HL-60 (cell line): ENCODE data around the gene MTMR4.

Experiments
- DNase-seq, 2 experiments: peaks; one replicate each; pipeline ENCODE4 v3.0.0-alpha.2; 2010 to 2020; ENCODE audit warnings: low read depth in 1 of 2, low spot score in 1 of 2
- H3K27ac ChIP-seq: fragments of 250-450 bp; sonication (Bioruptor Pico); replicated peaks from 2 replicates; pipeline ENCODE4 v1.5.1; 2020; ENCODE audit warnings: mild to moderate bottlenecking, moderate library complexity
- H3K27me3 ChIP-seq: fragments of 250-450 bp; sonication (Bioruptor Pico); 2 replicates; pipeline ENCODE4 v1.5.1; 2021; ENCODE audit warnings: mild to moderate bottlenecking, moderate library complexity; ENCODE audit not compliant: insufficient read depth, poor library complexity, severe bottlenecking
- H3K4me3 ChIP-seq: replicated peaks from 2 replicates; pipeline ENCODE4 v1.5.1; 2011; ENCODE audit warnings: mild to moderate bottlenecking, control low read depth, low read length; ENCODE audit not compliant: insufficient read depth
- CTCF ChIP-seq: IDR thresholded peaks from one replicate; pipeline ENCODE4 v1.5.1; 2011; ENCODE audit warnings: low read length, control low read depth, inconsistent platforms; ENCODE audit not compliant: insufficient read depth
- GABPA ChIP-seq: IDR thresholded peaks from 2 replicates; pipeline ENCODE4 v1.6.1; 2012; ENCODE audit warnings: low read depth
- POLR2AphosphoS5 ChIP-seq: IDR thresholded peaks from 2 replicates; pipeline ENCODE4 v1.6.1; 2012; ENCODE audit warnings: low read depth
- REST ChIP-seq: IDR thresholded peaks from 2 replicates; pipeline ENCODE4 v1.6.1; 2012; ENCODE audit warnings: low read depth; ENCODE audit not compliant: insufficient replicate concordance
- SPI1 ChIP-seq: IDR thresholded peaks from 2 replicates; pipeline ENCODE4 v1.6.1; 2012; ENCODE audit warnings: low read depth, mild to moderate bottlenecking, borderline replicate concordance

MTMR4 gene

GRCh38 chr17:58514770-58515157 is 326 bp upstream of the MTMR4 start:
- Histone ChIP-seq H3K27ac (no peak overlapping the region), H3K27me3 (no peaks in the 10 kb centered on the region), H3K4me3 (peak overlapping the region; percentile 78)
- DNase-seq = no peak
- TF ChIP-seq POLR2AphosphoS5 (no peak), SPI1 (no peak), GABPA (no peak), CTCF (no peak), REST (no peak)

GRCh38 chr17:58513267-58513964 is 1.0 kb downstream of the MTMR4 start:
- TF ChIP-seq SPI1 (no peak), REST (no peak), POLR2AphosphoS5 (no peak), GABPA (no peak), CTCF (no peak)
- no peaks in the 10 kb centered on the region for H3K27me3 ChIP-seq
- H3K27ac ChIP-seq = no peak overlapping the region
- peak overlapping the region; percentile 78 for H3K4me3 ChIP-seq
- no peak for DNase-seq

- no peak for DNase-seq
- Histone ChIP-seq H3K4me3 (no peak overlapping the region), H3K27me3 (no peaks in the 10 kb centered on the region), H3K27ac (no peak overlapping the region)
- TF ChIP-seq CTCF (no peak), GABPA (no peak), SPI1 (no peak), REST (no peak), POLR2AphosphoS5 (no peak)
These were observed 4.4 kb downstream of the MTMR4 start for GRCh38 chr17:58510075-58510474.
